Stimulated activated CD8-positive, alpha-beta memory T cell treated with anti-CD3 and anti-CD28 coated beads, Interleukin-4, amount 100 ng/mL, for 48 hours (primary cell): ENCODE measurements around the gene ODF4.
"Not testable (repeated sequence)": the region's sequence is repeated elsewhere in the genome, so short reads cannot be mapped to it uniquely, and the experiment has no call there.

ENCODE experiments used
- DNase-seq: peaks from one replicate; pipeline ENCODE4 v3.0.0-alpha.2; 2020

The ODF4 gene

DNA sequence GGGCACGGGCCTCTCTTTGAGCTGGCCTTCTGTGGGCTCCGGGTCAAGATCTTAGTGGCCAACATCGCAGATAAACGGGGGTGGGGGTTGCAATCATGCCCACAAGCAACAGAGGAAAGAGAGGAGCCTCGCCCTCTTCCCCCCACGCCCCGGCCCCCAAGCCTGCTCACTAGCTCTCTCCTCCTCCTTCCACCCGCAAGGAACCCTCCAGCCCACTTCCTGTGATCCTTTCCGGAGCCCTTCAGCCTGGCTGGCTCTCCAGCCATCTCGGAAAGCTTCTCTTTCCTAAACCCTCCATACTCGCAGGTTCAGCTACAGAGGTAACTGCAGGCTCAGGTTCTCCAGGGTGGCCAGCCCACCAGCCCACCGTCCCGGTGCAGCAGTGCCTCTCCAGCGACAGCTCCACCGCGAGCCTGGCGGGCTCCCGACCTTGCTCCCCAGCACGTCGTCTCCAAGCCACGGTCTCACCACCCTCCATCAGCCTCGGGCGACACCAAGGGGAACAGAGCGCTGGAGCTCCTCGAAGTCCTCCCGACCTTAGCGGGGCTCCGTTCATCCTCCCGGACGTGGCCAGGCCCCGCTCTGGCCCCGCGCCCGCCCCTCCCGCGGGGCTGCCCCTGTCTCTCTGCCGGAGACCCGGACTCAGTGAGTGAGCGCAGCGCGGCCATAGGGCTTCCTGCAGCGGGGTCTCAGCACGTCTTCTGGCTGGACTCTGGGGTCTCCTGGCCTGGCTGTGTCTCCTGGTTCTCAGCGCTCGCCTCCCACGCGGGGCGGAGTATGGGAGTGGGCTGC is 12.9 kb upstream of the ODF4 start:
- peak; percentile 57 for DNase-seq

DNA sequence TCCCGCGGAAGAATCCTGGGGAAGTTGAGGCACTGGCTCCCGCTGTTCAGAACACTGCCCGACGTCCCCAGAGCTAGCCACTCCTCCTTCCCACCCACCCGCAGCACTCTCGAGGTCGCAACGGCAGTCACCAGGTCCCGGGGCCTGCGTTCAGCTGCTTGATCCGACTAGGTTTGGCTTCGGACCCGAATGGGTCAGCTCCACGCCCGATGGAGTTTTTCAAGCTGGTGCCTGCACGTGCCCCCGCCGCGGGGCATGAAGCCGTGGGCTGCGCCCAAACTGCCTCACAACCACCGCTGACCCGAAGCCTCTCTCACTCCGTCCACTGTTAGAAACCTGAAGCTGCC is 12.4 kb upstream of the ODF4 start:
- DNase-seq, result no peak

DNA sequence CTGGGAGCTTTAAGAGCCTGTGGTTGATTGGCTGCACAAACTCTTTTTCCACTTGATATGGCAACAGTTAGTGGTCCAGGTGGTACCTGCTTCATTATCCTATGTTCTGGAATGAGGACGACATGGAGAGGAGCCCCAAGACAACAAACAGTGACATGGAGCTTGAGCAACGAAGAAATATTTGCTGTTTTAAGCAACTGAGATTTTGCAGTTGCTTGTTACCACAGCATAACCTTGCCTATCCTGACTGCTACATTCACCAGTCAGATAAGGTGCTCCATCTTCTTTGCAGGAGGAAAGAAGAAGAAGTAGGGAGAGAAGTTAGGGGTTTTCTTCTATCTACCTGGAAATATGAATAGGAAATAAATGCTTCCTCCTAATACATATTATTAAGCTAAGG is 7.5 kb upstream of the ODF4 start:
- DNase-seq, result no peak

DNA sequence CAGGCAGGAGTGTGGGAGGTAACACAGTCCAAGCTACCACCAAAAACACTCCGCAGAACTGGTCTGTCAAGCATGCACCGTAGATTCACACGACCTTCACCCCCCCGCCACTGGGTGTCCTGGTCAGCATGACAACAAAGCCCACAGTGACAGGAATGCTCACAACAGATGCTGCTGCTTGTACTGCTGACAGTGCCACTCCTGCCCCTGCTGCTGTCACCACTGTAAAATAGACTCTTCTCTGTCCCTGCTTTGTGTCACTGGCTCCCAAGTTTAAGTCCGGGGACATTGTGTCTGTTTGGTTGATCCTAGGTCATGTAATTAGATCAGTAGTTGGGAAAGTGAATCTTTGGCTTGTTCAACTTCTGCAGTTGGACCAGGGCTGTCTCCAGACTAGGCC is 7.0 kb upstream of the ODF4 start:
- no peak for DNase-seq

DNA sequence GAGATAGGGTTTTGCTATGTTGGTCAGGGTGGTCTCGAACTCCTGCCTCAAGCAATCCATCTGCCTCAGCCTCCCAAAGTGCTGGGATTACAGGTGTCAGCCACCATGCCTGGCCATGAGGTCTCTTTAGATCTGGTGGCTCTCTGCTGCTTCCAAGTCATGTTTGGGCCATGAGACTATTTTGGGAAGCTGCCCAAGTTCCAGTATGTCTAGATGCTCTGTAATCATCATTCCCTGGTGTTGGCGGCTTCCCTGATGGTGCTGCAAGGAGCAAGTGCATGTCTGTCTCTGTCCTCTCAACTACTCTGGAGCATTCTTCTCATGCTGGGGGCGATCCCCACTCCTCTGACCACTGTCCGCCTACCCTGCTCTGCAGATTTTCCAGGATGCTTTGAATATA is 6.4 kb upstream of the ODF4 start:
- DNase-seq, result no peak

DNA sequence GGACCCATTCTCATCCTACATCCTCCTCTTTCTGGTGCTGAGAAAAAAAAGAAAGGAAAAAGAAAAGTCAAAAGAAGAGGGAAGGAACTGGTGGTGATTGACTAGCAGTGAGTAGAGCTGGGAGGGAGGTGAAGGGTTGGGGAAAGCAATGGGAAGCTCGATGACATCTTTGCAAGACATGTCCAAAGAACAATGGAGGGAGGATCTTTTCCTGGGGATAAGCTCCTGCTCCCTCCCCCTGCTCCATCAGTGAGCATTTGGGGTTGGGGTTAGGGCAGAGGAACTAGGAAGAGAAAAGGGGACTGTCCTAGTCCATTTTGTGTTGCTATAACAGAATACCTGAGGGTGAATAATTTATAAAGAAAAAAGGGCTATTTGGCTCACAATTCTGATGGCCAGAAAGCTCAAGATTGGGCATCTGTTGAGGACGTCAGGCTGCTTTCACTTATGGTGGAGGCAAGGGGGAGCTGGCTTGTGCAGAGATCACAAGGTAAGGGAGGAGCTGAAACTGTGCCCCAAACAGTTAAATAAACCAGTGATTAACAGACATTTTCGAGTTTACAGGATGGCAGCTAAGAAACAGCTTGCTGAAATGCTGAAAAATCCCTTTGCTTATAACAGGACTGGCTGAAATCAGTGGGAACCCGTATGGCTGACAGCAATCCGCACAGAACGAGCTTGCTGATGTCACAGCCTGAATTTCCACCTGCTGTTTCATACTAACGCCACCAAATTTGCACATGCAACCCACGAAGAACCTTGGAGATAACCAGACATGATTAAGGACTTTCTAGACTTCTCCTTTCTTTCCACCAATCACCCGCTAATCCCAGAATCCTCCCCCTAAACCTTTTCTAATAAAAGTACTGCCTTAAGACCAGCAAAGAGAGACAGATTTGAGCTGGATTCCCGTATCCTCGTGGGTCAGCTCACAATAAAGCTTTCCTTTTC is 1.6 kb upstream of the ODF4 start:
- no peak for DNase-seq

DNA sequence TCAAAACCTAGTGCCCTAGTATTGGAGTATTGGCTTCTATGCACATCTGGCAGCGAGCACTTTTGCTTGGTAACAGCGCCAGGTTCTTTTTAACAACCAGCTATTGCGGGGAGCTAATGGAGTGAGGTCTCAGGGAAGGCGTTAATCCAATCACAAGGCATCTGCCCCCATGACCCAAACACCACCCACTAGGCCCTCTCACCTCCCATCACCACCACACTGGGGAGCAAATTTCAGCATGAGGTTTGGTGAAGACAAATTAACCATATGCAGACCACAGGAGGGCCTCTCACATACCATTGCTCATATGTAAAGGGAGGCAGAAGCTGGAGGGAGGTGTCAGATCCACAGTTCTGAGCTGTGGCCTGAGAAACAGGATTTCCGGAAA is 893 bp upstream of the ODF4 start:
- DNase-seq, result no peak

DNA sequence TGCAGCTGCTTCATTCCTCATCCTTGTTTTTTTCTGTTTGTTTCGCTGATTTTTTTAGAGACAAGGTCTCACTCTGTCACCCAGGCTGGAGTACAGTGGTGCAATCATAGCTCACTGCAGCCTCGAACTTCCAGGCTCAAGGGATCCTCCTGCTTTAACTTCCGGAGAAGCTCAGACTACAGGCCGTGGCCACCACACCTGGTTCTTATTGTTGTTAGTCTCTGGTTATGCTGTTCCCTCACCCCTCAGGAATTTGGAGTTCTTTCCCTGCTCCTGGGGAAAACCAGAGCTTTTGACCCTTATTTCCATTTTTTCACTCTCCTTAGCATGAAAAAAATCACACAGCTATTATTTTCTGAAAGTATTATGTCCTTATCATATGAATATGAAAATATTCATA is 1.8 kb downstream of the ODF4 start:
- DNase-seq, result no peak

DNA sequence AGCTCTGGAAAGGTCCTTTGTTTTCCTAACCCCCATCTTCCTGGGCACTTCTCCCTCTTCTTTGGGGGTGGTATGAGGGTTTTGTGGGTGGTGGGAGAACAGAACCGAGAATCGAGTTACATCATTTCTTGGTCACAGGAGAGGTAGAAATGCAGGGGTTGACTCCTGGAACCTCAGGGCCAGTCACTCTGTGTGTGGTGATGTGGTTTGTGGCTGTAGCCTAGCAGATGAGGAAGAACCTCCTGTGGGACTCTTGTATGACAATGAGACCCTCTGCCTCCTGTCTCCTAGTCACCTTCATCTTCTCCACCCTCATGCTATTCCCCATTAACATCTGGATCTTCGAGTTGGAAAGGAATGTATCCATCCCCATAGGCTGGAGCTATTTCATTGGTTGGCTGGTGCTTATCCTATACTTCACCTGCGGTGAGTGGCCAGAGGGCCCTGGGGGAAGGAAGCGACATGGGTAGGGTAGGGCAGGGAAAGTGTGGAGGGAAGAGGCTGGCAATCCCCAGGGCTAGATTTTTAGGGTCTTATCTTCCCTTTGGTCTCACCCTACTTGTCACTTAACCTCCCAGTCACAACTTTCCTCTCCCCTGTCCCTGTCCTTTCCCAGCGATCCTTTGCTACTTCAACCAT is 5.5 kb downstream of the ODF4 start:
- DNase-seq, result no peak

DNA sequence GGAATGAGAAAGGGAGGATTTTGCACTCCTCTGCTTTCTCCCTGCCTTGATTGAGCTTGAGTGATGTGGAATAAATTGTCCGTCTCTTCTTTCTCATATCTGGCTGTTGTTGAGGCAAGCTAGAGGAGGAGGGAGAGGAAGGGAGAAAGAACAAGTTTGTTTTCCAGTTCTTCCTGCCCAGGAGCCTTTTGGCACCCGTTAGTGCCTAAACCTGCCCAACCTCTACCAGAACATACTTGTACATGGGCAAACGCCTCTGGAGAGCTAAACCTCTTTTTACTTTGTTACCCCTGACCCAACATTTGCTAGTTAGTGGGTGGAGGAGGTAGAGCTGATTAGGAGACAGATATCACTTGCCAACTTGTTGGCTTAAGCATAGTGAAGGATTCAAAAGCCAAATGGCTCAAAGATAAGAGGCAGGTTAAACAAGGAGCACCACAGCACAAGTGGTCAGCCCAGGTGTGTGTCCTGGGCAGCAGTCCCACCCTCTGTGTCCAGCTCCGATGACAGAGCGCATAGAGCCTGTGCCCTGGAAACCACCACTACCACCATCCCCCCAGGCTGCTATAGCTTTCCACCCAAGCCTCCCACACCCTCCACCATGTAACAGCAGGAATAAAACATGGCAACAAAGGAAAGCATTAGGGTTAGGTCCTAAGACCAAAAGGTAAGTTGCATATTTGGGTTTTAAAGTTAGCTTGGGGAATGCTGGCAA is 6.5 kb downstream of the ODF4 start:
- DNase-seq, result no peak

DNA sequence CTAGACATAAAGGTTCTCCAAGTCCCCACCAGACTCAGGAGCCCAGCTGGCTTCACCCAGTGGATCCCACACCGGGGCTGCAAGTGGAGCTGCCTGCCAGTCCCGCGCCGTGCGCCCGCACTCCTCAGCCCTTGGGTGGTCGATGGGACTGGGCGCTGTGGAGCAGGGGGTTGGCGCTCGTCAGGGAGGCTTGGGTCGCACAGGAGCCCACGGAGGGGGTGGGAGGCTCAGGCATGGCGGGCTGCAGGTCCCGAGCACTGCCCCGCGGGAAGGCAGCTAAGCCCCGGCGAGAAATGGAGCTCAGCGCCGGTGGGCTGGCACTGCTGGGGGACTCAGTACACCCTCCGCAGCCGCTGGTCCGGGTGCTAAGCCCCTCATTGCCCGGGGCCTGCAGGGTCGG is 7.4 kb downstream of the ODF4 start:
- DNase-seq, result not testable (repeated sequence)

DNA sequence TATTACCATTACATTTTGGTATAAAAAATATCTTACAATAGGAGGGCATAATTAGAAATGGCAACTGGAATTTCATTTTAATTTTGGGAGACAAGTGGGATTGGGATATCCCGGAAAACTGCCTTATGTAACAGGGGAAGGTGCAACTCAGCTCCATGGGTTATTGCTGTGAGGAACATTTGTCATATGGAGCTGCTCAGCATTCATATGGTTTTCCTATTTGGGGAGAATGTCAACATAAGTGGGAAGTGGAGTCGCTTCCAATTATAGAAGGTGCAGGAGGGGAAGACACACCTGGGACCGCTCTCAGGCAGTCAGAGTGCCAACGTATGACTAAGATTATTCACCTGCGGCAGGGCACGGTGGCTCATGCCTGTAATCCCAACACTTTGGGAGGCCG is 10.7 kb downstream of the ODF4 start:
- DNase-seq, result no peak

DNA sequence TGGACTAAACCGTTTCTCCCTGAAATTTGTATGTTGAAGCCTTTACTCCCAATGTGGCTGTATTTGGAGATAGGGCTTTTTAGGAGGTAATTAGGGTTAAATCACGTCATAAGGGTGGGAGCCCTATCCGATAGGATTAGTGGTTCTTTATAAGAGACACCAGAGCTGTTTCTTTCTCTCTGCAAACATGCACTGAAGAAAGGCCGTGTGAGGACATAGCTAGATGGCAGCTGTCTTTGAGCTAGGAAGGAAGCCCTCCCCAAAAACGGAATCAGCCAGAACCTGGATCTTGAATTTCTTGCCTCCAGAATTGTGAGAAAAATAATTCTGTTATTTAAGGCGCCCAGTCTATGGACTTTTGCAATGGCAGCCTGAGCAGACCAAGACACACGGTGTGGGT is 14.1 kb downstream of the ODF4 start:
- no peak for DNase-seq

DNA sequence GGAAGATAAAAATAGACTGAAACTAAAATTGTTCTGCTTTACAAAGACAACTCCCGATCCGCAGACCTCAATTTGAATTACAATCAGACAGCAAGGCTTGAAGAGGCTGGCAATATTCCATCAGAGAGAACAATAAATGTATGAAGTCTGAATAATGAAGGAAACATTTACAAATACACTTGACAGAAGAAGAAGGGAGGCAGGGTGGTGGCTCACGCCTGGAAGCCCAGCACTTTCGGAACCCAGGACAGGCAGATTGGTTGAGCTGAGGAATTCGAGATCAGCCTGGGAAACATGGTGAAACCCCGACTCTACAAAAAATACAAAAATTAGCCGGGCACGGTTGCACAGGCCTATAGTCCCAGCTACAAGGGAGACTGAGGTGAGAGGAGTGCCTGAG is 14.6 kb downstream of the ODF4 start:
- no peak for DNase-seq

DNA sequence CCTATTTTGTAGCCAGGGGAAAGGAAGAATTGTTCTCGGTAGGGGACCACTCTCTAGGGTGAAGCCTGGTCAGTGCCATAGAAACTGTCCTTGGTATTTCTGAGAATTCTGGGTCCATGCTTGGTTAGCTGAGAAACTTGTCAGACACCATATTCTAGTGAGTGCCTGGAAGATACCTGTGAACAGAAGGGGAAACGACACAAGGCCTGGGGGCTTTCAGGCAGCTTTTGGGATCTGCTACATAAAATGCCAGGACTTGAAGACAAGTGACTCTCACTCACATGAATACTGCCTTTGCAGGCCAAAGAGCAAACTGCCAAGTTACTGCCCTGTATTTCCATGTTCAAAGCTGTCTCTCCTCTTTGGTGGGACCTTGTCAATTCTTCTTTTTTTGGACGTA is 18.3 kb downstream of the ODF4 start:
- DNase-seq, result no peak

DNA sequence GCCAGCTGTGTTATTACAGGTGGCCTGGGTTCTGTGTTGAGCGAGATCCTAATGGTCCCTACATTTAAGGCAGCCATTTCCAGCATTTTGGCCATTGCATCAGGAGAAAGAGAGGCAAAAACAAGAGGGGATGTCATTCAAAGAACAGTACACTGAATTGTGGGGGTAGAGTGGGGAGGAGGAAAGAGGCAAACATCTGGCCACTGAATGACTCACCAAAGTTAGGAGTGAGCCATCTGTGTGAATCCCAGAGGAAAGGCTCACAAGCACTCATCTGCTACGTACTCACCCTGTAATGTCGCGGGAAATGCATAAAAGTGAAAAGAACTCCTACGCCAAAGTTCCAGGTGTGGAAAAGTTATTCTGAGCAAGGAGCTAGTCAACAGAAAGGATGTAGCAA is 20.1 kb downstream of the ODF4 start:
- DNase-seq, result no peak

DNA sequence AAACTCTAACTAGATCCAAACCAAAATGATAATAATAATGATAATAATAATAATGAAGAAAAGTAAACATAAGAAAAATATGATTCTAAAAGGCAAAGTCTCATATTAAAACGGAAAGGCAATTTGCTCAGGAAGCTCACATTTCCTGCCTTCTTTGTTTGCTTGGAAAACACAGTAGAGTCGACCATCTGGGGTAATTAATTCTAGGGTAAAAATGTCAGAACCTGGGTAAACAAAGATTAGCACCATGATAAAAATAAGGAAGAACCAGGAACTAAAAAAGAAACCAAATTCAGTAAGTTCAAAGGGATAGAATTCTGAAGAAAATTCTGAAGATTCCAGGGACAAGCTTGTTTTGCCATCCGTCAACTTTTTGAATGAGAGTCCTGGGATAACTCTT is 20.6 kb downstream of the ODF4 start:
- DNase-seq, result no peak

DNA sequence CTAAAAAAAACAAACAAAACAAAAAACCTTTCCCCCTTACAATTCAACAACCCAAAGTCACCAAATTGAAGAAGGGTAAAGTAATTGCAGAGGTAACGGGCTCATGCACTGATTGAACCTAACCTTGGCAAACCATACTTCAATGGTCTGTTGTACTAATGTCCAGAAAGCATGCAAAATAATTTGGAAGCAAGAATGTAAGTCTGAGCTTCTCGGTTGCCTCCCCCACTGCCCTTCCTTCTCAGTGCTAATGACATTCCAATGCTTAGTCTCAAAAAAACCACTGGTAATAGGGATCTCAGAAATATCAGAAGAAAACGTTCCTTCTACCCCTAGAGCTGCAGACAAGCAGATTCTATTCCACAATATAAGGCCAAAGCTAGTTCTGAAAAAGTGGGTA is 21.1 kb downstream of the ODF4 start:
- DNase-seq, result no peak

DNA sequence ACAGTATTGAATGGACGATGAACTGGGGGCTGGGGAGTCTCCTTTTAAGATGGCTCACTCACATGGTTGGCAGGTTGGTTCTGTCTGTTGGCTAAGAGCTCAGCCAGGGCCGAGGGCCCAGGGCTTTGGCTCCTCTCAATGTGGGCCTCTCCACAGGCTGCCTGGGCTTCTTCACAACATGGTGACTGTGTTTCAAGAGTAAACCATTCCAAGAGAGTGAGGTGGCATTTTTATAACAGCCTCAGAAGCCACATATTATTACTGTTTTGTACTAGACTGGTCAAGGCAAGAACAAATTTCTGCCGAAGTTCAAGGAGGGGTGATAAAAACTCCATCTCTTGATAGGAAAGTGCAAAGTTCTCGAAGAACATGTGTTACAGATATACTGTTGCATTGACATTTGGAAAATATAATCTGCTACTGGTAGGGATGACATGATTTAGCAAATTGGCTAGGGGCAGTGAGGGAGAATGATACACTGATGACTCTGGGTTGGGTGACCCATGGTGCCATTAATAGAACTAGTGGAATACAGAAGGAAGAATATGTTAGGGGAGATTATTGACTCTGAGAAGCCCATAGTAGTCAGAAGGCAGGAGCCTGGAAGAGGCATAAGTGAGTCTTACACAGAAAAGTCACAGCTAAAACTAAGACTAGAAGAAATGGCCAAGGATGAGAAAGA is 23.2 kb downstream of the ODF4 start:
- DNase-seq, result no peak

DNA sequence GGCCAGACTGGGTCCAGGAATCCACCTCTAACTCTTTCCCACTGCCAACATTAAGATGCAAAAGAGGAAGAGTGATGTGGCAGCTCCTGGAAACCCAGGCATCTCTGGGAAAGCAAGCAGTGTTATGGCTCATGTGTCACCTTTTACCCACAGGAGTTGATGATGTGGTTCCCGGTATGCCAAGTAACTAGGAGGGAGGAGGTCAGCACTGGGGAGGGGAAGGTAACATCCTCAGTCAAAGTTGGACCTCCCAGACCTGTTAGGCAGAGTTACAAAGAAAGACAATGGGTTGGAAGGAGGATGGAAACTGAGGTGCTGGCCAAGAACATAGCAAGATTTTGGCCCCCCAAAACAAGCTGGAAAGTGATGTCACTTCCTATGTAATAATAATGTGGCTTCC is 25.5 kb downstream of the ODF4 start:
- no peak for DNase-seq

DNA sequence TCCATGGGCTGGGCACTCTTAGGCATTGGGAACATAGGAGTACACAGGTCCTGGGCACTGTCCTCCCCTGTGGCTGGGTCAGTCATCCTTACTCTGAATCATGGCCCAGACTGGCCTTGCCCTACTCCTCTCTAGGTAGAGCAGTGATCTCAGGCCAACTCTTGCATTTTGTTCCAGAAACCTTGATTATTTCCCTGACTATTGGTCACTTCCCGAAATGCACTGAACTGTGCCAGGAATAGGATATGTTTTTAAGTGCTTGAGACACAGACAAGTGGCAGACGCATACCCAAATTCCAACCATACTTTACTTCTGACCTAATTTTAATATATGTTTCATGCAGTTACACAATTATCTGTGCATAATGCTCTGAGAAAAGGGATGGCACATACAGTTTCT is 26.6 kb downstream of the ODF4 start:
- no peak for DNase-seq

DNA sequence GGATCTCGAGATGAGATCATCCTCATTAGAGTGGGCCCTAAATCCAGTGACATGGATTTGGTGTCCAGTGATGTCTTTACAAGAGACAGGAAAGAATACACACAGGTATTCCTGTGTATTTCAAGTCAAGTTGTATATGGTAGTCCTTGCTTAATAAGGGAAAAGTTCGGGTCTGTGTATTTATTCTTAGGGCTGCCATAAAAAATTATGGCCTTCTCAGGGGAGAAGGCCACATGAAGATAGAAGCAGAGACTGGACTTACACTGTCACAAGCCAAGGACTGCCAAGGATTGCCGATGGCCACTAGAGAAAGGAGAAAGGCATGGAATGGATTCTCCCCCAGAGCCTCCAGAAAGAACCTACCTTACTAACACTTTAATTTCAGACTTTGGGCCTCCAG is 28.6 kb downstream of the ODF4 start:
- DNase-seq, result no peak

DNA sequence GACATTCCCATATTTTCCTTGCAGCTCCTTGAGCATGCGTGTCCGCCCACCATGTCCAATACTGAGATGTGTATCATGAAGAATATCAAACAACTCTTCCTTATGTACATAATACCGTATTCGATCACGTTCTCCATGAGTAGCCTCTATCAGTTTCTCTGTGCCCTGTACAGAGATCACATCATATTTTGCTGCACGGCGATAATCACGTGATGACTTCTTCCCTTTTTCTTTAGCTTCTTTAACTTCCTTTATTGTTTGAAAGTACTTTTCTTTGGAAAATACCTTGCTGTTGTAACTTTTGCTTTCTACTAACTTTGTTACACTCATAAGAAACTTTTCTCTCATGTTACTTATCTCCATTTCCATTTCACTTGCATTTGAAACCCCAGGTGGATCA is 30.3 kb downstream of the ODF4 start:
- DNase-seq, result no peak
